Neural cell (in vitro differentiated cells): ENCODE results near the gene UMODL1. TPM values are rescaled to one million over a fixed set of nuclear protein-coding genes. Genes with fewer than 3 reads are reported as not detected.

Source experiments
- H2AFZ ChIP-seq: fragments of 200-600, 300-800 bp; sonication (generic), shearing (Covaris generic); 2 replicates; pipeline ENCODE4 v1.6.0; 2014; ENCODE audit warnings: low read depth, mild to moderate bottlenecking, antibody characterized with exemption, low read length, moderate library complexity
- H3F3A ChIP-seq: fragments of 200-600 bp; shearing (Covaris generic); 2 replicates; pipeline ENCODE4 v1.6.1; 2016; ENCODE audit warnings: mild to moderate bottlenecking, moderate library complexity, mixed read lengths, antibody characterized with exemption, low read length; ENCODE audit not compliant: insufficient read depth, poor library complexity, severe bottlenecking
- H3K27ac ChIP-seq: fragments of 200-600, 300-800 bp; sonication (generic), shearing (Covaris generic); 2 replicates; pipeline ENCODE4 v1.5.1; 2014; ENCODE audit warnings: mild to moderate bottlenecking, low read length, moderate library complexity
- H3K27me3 ChIP-seq: fragments of 300-800, 200-600 bp; sonication (generic), shearing (Covaris generic); 2 replicates; pipeline ENCODE4 v1.6.0; 2014; ENCODE audit warnings: mild to moderate bottlenecking, low read depth, low read length, moderate library complexity; ENCODE audit not compliant: insufficient read depth
- H3K36me3 ChIP-seq: fragments of 300-800, 200-600 bp; sonication (generic), shearing (Covaris generic); 2 replicates; pipeline ENCODE4 v1.5.1; 2014; ENCODE audit warnings: mild to moderate bottlenecking, antibody characterized with exemption, low read length, moderate library complexity; ENCODE audit not compliant: insufficient read depth
- H3K4me2 ChIP-seq: fragments of 300-800, 200-600 bp; sonication (generic), shearing (Covaris generic); 2 replicates; pipeline ENCODE4 v1.6.0; 2014; ENCODE audit warnings: mild to moderate bottlenecking, low read length
- H3K4me3 ChIP-seq: fragments of 300-800, 200-600 bp; sonication (generic), shearing (Covaris generic); 2 replicates; pipeline ENCODE4 v1.5.1; 2014; ENCODE audit warnings: mild to moderate bottlenecking, low read length, moderate library complexity
- H3K79me2 ChIP-seq: fragments of 200-600 bp; shearing (Covaris generic); replicated peaks from 2 replicates; pipeline ENCODE4 v1.6.0; 2014; ENCODE audit warnings: mild to moderate bottlenecking, low read length, moderate library complexity; ENCODE audit not compliant: insufficient read depth
- H3K9ac ChIP-seq: fragments of 300-800, 200-600 bp; sonication (generic), shearing (Covaris generic); 2 replicates; pipeline ENCODE4 v1.6.1; 2016; ENCODE audit warnings: mild to moderate bottlenecking, low read length, mixed read lengths
- H3K9me2 ChIP-seq: fragments of 200-600 bp; shearing (Covaris generic); 2 replicates; pipeline ENCODE4 v1.6.1; 2016; ENCODE audit warnings: mild to moderate bottlenecking, low read length, mixed read lengths; ENCODE audit not compliant: insufficient read depth
- H3K9me3 ChIP-seq: fragments of 200-600, 300-800 bp; sonication (generic), shearing (Covaris generic); 2 replicates; pipeline ENCODE4 v1.6.1; 2016; ENCODE audit warnings: mild to moderate bottlenecking, mixed run types, low read length, moderate library complexity, mixed read lengths
- H4K20me1 ChIP-seq: fragments of 200-600 bp; shearing (Covaris generic); 2 replicates; pipeline ENCODE4 v1.6.1; 2016; ENCODE audit warnings: mild to moderate bottlenecking, mixed run types; ENCODE audit not compliant: insufficient read depth
- EP300 ChIP-seq: fragments of 450-650 bp; conservative IDR thresholded peaks from 2 replicates; pipeline ENCODE4 v1.6.1; 2014; ENCODE audit warnings: antibody characterized with exemption, mild to moderate bottlenecking, moderate library complexity; ENCODE audit not compliant: poor library complexity, severe bottlenecking
- EZH2 ChIP-seq: fragments of 200-600, 300-800 bp; shearing (Covaris generic), sonication (generic); IDR thresholded peaks from 2 replicates; pipeline ENCODE4 v1.6.1; 2014; ENCODE audit warnings: antibody characterized with exemption, low read length, borderline replicate concordance, mild to moderate bottlenecking; ENCODE audit not compliant: insufficient read depth, poor library complexity, severe bottlenecking
- MXI1 ChIP-seq: fragments of 450-650 bp; conservative IDR thresholded peaks from 2 replicates; pipeline ENCODE4 v1.6.1; 2014; ENCODE audit warnings: antibody characterized with exemption, mild to moderate bottlenecking; ENCODE audit not compliant: poor library complexity, severe bottlenecking
- POLR2AphosphoS5 ChIP-seq: IDR thresholded peaks from 2 replicates; pipeline ENCODE4 v1.6.1; 2012
- RAD21 ChIP-seq: fragments of 450-650 bp; conservative IDR thresholded peaks from 2 replicates; pipeline ENCODE4 v1.6.1; 2014; ENCODE audit warnings: antibody characterized with exemption, mild to moderate bottlenecking, moderate library complexity
- SMC3 ChIP-seq: fragments of 450-650 bp; conservative IDR thresholded peaks from 2 replicates; pipeline ENCODE4 v1.6.1; 2014; ENCODE audit warnings: antibody characterized with exemption, mild to moderate bottlenecking, moderate library complexity; ENCODE audit not compliant: poor library complexity
- TAF1 ChIP-seq: IDR thresholded peaks from 2 replicates; pipeline ENCODE4 v1.6.1; 2012; ENCODE audit warnings: low read depth
- polyA plus RNA-seq: library from polyadenylated mRNA; depleted of rRNA; stranded (reverse); fragments of >200 nt; gene quantifications from 2 replicates; pipeline ENCODE4 v1.2.3, GENCODE V29; 2014
- TF ChIP-seq, protein P1 (sequence below): IDR thresholded peaks from 2 replicates; pipeline ENCODE4 v1.6.1; 2012; ENCODE audit warnings: borderline replicate concordance
- TF ChIP-seq, protein P2 (sequence below): fragments of 450-650 bp; IDR thresholded peaks from 2 replicates; pipeline ENCODE4 v1.5.1; 2014; ENCODE audit warnings: antibody characterized with exemption, mild to moderate bottlenecking, moderate library complexity; ENCODE audit not compliant: poor library complexity, severe bottlenecking

The UMODL1 gene
- polyA plus RNA-seq, 1 donor from 2014 or later = 0.11 TPM

DNA sequence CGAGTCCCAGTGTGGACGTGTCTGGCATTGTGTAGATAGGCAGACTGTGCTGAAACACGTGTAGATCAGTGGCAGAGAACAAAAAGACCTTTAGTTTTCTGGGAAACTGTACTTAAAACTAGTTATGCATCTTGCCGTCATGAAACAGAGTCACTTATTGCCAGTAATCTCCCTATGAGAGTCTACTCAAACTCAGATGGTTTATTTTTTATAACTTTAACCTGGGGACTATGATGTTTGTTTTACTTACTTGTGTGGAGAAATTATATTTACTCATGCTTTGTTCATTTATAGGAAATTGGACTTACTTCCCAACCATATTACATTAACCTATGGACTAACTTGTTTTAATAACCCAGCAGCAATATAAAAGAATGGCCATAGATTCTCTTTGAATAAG is 93.7 kb downstream of the UMODL1 start:
- Histone ChIP-seq H4K20me1 (no peaks in the 10 kb centered on the region), H3K4me3 (no peak overlapping the region), H3F3A (no peaks in the 10 kb centered on the region), H3K9ac (no peak overlapping the region), H3K79me2 (no peaks in the 10 kb centered on the region), H3K27me3 (no peaks in the 10 kb centered on the region), H3K27ac (no peak overlapping the region), H3K9me2 (no peaks in the 10 kb centered on the region), H2AFZ (no peak overlapping the region), H3K36me3 (no peaks in the 10 kb centered on the region), H3K4me2 (no peak overlapping the region), H3K9me3 (no peaks in the 10 kb centered on the region)
- TF ChIP-seq SMC3 = no peak
- TF ChIP-seq EZH2 = no peak
- TF ChIP-seq, protein P1, sequence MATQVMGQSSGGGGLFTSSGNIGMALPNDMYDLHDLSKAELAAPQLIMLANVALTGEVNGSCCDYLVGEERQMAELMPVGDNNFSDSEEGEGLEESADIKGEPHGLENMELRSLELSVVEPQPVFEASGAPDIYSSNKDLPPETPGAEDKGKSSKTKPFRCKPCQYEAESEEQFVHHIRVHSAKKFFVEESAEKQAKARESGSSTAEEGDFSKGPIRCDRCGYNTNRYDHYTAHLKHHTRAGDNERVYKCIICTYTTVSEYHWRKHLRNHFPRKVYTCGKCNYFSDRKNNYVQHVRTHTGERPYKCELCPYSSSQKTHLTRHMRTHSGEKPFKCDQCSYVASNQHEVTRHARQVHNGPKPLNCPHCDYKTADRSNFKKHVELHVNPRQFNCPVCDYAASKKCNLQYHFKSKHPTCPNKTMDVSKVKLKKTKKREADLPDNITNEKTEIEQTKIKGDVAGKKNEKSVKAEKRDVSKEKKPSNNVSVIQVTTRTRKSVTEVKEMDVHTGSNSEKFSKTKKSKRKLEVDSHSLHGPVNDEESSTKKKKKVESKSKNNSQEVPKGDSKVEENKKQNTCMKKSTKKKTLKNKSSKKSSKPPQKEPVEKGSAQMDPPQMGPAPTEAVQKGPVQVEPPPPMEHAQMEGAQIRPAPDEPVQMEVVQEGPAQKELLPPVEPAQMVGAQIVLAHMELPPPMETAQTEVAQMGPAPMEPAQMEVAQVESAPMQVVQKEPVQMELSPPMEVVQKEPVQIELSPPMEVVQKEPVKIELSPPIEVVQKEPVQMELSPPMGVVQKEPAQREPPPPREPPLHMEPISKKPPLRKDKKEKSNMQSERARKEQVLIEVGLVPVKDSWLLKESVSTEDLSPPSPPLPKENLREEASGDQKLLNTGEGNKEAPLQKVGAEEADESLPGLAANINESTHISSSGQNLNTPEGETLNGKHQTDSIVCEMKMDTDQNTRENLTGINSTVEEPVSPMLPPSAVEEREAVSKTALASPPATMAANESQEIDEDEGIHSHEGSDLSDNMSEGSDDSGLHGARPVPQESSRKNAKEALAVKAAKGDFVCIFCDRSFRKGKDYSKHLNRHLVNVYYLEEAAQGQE = no peak
- TF ChIP-seq, protein P2, sequence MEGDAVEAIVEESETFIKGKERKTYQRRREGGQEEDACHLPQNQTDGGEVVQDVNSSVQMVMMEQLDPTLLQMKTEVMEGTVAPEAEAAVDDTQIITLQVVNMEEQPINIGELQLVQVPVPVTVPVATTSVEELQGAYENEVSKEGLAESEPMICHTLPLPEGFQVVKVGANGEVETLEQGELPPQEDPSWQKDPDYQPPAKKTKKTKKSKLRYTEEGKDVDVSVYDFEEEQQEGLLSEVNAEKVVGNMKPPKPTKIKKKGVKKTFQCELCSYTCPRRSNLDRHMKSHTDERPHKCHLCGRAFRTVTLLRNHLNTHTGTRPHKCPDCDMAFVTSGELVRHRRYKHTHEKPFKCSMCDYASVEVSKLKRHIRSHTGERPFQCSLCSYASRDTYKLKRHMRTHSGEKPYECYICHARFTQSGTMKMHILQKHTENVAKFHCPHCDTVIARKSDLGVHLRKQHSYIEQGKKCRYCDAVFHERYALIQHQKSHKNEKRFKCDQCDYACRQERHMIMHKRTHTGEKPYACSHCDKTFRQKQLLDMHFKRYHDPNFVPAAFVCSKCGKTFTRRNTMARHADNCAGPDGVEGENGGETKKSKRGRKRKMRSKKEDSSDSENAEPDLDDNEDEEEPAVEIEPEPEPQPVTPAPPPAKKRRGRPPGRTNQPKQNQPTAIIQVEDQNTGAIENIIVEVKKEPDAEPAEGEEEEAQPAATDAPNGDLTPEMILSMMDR = no peak
- TF ChIP-seq POLR2AphosphoS5 = no peak
- TF ChIP-seq TAF1 = no peak
- no peak for TF ChIP-seq EP300
- no peak for TF ChIP-seq RAD21
- no peak for TF ChIP-seq MXI1

DNA sequence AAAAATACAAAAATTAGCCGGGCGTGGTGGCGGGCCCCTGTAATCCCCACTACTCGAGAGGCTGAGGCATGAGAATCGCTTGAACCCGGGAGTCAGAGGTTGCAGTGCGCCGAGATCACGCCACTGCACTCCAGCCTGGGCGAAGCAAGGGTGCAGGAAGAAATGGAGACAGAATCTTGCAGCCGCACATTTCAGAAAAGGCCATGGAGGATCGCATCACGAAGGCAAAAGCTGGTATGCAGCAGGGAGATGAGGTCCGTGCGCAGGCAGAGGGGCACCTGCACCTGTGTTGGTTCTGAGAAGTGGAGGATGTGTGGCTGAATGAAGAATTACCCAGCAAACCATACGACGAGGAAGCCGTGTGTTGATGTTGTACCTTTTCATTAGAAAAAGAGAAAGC is 94.8 kb downstream of the UMODL1 start:
- no peaks in the 10 kb centered on the region for H3K36me3 ChIP-seq
- TF ChIP-seq TAF1 (no peak), SMC3 (no peak), POLR2AphosphoS5 (no peak), EZH2 (no peak), MXI1 (no peak), EP300 (no peak), RAD21 (no peak)
- TF ChIP-seq, protein P2 = no peak
- TF ChIP-seq, protein P1 = no peak
- no peak overlapping the region for H3K27ac ChIP-seq
- no peaks in the 10 kb centered on the region for H3K9me3 ChIP-seq
- no peak overlapping the region for H3K4me3 ChIP-seq
- no peaks in the 10 kb centered on the region for H4K20me1 ChIP-seq
- no peaks in the 10 kb centered on the region for H3K9me2 ChIP-seq
- no peaks in the 10 kb centered on the region for H3K27me3 ChIP-seq
- no peaks in the 10 kb centered on the region for H3K79me2 ChIP-seq
- H3K9ac ChIP-seq = no peak overlapping the region
- no peak overlapping the region for H3K4me2 ChIP-seq
- H3F3A ChIP-seq = no peaks in the 10 kb centered on the region
- no peak overlapping the region for H2AFZ ChIP-seq
